GM12892 (cell line): ENCODE measurements around the gene RFX8.
"Not testable (repeated sequence)": the region's sequence is repeated elsewhere in the genome, so short reads cannot be mapped to it uniquely, and the experiment has no call there.

Experiments
- DNase-seq: peaks from one replicate; pipeline ENCODE4 v3.0.0; 2011; ENCODE audit not compliant: insufficient read length
- FAIRE-seq: peaks from 2 replicates; lab custom pipeline; 2011; peaks lifted over from hg19 to GRCh38; lab: Jason Lieb, UNC
- POLR2A ChIP-seq: IDR thresholded peaks from 2 replicates; pipeline ENCODE4 v1.6.1; 2011; ENCODE audit warnings: low read depth, low read length, control low read depth
- POLR2AphosphoS5 ChIP-seq: IDR thresholded peaks from 2 replicates; pipeline ENCODE4 v1.6.1; 2011; ENCODE audit warnings: low read depth, low read length, control low read depth
- TAF1 ChIP-seq: IDR thresholded peaks from 2 replicates; pipeline ENCODE4 v1.6.1; 2011; ENCODE audit warnings: low read depth, mild to moderate bottlenecking, control low read depth, low read length, borderline replicate concordance

Gene RFX8

GRCh38 chr2:101361522-101361921 is 113.4 kb downstream of the RFX8 start:
- DNase-seq (no peak), FAIRE-seq (no peak)
- TF ChIP-seq POLR2AphosphoS5 (no peak), TAF1 (no peak), POLR2A (no peak)

- FAIRE-seq (no peak), DNase-seq (no peak)
- TF ChIP-seq POLR2AphosphoS5 = no peak
- TF ChIP-seq TAF1 = no peak
- TF ChIP-seq POLR2A = no peak
Measured at GRCh38 chr2:101361121-101361520, 113.8 kb downstream of the RFX8 start.

- DNase-seq = no peak
- no peak for FAIRE-seq
- no peak for TF ChIP-seq POLR2A
- TF ChIP-seq POLR2AphosphoS5 = no peak
- TF ChIP-seq TAF1 = no peak
Measured at GRCh38 chr2:101360232-101360631, 114.7 kb downstream of the RFX8 start.

GRCh38 chr2:101359410-101359954 is 115.4 kb downstream of the RFX8 start:
- TF ChIP-seq TAF1 = no peak
- TF ChIP-seq POLR2AphosphoS5 = no peak
- no peak for TF ChIP-seq POLR2A
- FAIRE-seq (no peak), DNase-seq (no peak)

GRCh38 chr2:101357376-101357775 is 117.5 kb downstream of the RFX8 start:
- no peak for TF ChIP-seq TAF1
- DNase-seq (no peak), FAIRE-seq (no peak)

GRCh38 chr2:101356521-101356920 is 118.4 kb downstream of the RFX8 start:
- TF ChIP-seq POLR2A (no peak), POLR2AphosphoS5 (no peak), TAF1 (no peak)
- FAIRE-seq (no peak), DNase-seq (no peak)

- FAIRE-seq = no peak
- DNase-seq = no peak
- TF ChIP-seq POLR2AphosphoS5 (no peak), POLR2A (no peak), TAF1 (no peak)
Measured at GRCh38 chr2:101356055-101356454, 118.9 kb downstream of the RFX8 start.

- no peak for DNase-seq
- no peak for FAIRE-seq
- TF ChIP-seq TAF1 (no peak), POLR2AphosphoS5 (no peak), POLR2A (no peak)
Measured at GRCh38 chr2:101355401-101356054, 119.4 kb downstream of the RFX8 start.

GRCh38 chr2:101354420-101355311 is 120.2 kb downstream of the RFX8 start:
- FAIRE-seq = no peak
- no peak for DNase-seq
- TF ChIP-seq POLR2AphosphoS5 (no peak), POLR2A (no peak), TAF1 (no peak)

GRCh38 chr2:101352631-101353030 is 122.3 kb downstream of the RFX8 start:
- not testable (repeated sequence) for DNase-seq, FAIRE-seq

- no peak for DNase-seq
Measured at GRCh38 chr2:101351207-101351606, 123.7 kb downstream of the RFX8 start.

GRCh38 chr2:101349893-101350662 is 124.8 kb downstream of the RFX8 start:
- FAIRE-seq = no peak
- DNase-seq = no peak
- no peak for TF ChIP-seq POLR2AphosphoS5
- no peak for TF ChIP-seq POLR2A
- no peak for TF ChIP-seq TAF1

More at GRCh38 chr2:101351207-101351606, 123.7 kb downstream of the RFX8 start:
- no peak for TF ChIP-seq TAF1
- no peak for TF ChIP-seq POLR2A
- TF ChIP-seq POLR2AphosphoS5 = no peak
- FAIRE-seq = no peak
